ENCODE measurements around the gene PKDREJ.

DNA sequence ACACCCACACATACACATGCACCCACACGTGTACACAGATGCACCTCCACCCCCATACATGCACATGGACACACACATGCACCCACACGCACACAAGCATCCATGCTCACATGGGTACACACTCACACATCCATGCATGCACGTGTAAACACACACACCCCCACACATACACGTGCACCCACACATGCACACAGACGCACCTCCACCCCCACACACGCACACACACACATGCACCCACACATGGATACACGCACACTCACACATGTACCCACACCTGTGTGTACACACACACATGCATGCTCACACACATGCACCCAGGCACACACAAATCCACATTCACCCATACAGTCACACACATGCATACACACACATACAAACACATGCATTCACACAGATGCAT is 37.5 kb downstream of the PKDREJ start:
- TF ChIP-seq POLR2A (IDR thresholded peaks at IDR 0.05; ENCODE audit: low read length): no peak
- no peak for TF ChIP-seq GATA1 (IDR thresholded peaks at IDR 0.05; ENCODE audit: low read depth, low read length)
